HepG2 (cell line): ENCODE measurements around the gene PARN. TPM values are rescaled to one million over a fixed set of nuclear protein-coding genes. Genes with fewer than 3 reads are reported as not detected.

Experiments
- ARNT ChIP-seq: fragments of 450-650 bp; IDR thresholded peaks from 2 replicates; pipeline ENCODE4 v1.6.1; 2017
- ARNTL ChIP-seq: sonication (generic); formaldehyde crosslinking; IDR thresholded peaks from 2 replicates; pipeline ENCODE4 v1.4.0; 2020; ENCODE audit warnings: mild to moderate bottlenecking, missing genetic modification reagents
- ATRX ChIP-seq: sonication (generic); formaldehyde crosslinking; IDR thresholded peaks from 2 replicates; pipeline ENCODE4 v1.4.0; 2020; ENCODE audit warnings: missing genetic modification reagents, borderline replicate concordance
- CAMTA2 ChIP-seq: sonication (generic); formaldehyde crosslinking; IDR thresholded peaks from 2 replicates; pipeline ENCODE4 v1.4.0; 2020; ENCODE audit warnings: mild to moderate bottlenecking, missing genetic modification reagents, borderline replicate concordance
- GTF2F1 ChIP-seq: fragments of 150-350 bp; IDR thresholded peaks from 2 replicates; pipeline ENCODE4 v1.6.1; 2014; ENCODE audit warnings: low read length
- HNRNPH1 ChIP-seq: fragments of 200-400 bp; formaldehyde crosslinking; optimal IDR thresholded peaks from 2 replicates; pipeline ENCODE3; 2017; ENCODE audit warnings: mild to moderate bottlenecking, low read depth, low read length
- JUN ChIP-seq: sonication (generic); formaldehyde crosslinking; IDR thresholded peaks from 2 replicates; pipeline ENCODE4 v1.4.0; 2020; ENCODE audit warnings: mild to moderate bottlenecking, missing genetic modification reagents
- MZF1 ChIP-seq: sonication (generic); formaldehyde crosslinking; IDR thresholded peaks from 2 replicates; pipeline ENCODE4 v1.8.1; 2023; ENCODE audit warnings: mild to moderate bottlenecking, missing genetic modification reagents, borderline replicate concordance
- TBP ChIP-seq: sonication (generic); formaldehyde crosslinking; IDR thresholded peaks from 2 replicates; pipeline ENCODE4 v1.5.0; 2020; ENCODE audit warnings: missing genetic modification reagents
- ZBTB1 ChIP-seq: sonication (generic); formaldehyde crosslinking; IDR thresholded peaks from 2 replicates; pipeline ENCODE4 v1.4.0; 2020; ENCODE audit warnings: missing genetic modification reagents, borderline replicate concordance
- ZIK1 ChIP-seq: sonication (generic); formaldehyde crosslinking; IDR thresholded peaks from 2 replicates; pipeline ENCODE4 v1.5.0; 2020; ENCODE audit warnings: mild to moderate bottlenecking, low read depth, missing genetic modification reagents, borderline replicate concordance
- ZNF160 ChIP-seq: sonication (generic); formaldehyde crosslinking; IDR thresholded peaks from 2 replicates; pipeline ENCODE4 v1.8.0; 2022; ENCODE audit warnings: mild to moderate bottlenecking, inconsistent platforms, missing genetic modification reagents
- ZNF17 ChIP-seq: sonication (generic); formaldehyde crosslinking; IDR thresholded peaks from 2 replicates; pipeline ENCODE4 v1.5.0; 2020; ENCODE audit warnings: mild to moderate bottlenecking, missing genetic modification reagents
- ZNF672 ChIP-seq: sonication (generic); formaldehyde crosslinking; IDR thresholded peaks from 2 replicates; pipeline ENCODE4 v1.8.1; 2022; ENCODE audit warnings: missing genetic modification reagents
- ZNF891 ChIP-seq: sonication (generic); formaldehyde crosslinking; IDR thresholded peaks from 2 replicates; pipeline ENCODE4 v1.5.0; 2020; ENCODE audit warnings: mild to moderate bottlenecking, missing genetic modification reagents
- polyA plus RNA-seq, 8 experiments: library from polyadenylated mRNA; depleted of rRNA in 3 of 8; stranded (reverse) in 7 of 8; unstranded in 1 of 8; fragments of >200 nt; fragmentation: Illumina TruSeq in 4 of 8; extraction: Trizol in 4 of 8; gene quantifications; 2 replicates each; pipeline versions ENCODE4 v1.2.1 to v1.2.3, GENCODE V29; 2011 to 2016; ENCODE audit warnings: low read depth in 4 of 8, missing spikeins in 1 of 8, mixed read lengths in 1 of 8; ENCODE audit not compliant: insufficient read depth in 1 of 8
- total RNA-seq, 5 experiments: library from RNA; depleted of rRNA; stranded (reverse); fragments of >200 nt; fragmentation: Illumina TruSeq; extraction: Trizol; gene quantifications; 2 replicates each; pipeline ENCODE4 v1.2.3, GENCODE V29; 2016; ENCODE audit warnings: low read depth in 1 of 5
- TF ChIP-seq, protein P1 (sequence below), 2 experiments: sonication (generic) in 1 of 2; formaldehyde crosslinking in 1 of 2; IDR thresholded peaks; 2 replicates each; pipeline versions ENCODE4 v1.4.0 to v1.6.1; 2018 to 2020; ENCODE audit warnings: missing genetic modification reagents in 2 of 2, borderline replicate concordance in 1 of 2, low read depth in 1 of 2, mild to moderate bottlenecking in 1 of 2, missing biosample characterization in 1 of 2
- TF ChIP-seq, protein P2 (sequence below): sonication (generic); formaldehyde crosslinking; IDR thresholded peaks from 2 replicates; pipeline ENCODE4 v1.4.0; 2020; ENCODE audit warnings: missing genetic modification reagents; ENCODE audit errors: not compliant biosample characterization
- TF ChIP-seq, protein P3 (sequence below): sonication (generic); formaldehyde crosslinking; IDR thresholded peaks from 2 replicates; pipeline ENCODE4 v1.4.0; 2020; ENCODE audit warnings: mild to moderate bottlenecking, missing genetic modification reagents
- TF ChIP-seq, protein P4 (sequence below): IDR thresholded peaks from 2 replicates; pipeline ENCODE4 v1.6.1; 2012; ENCODE audit warnings: inconsistent platforms
- TF ChIP-seq, protein P5 (sequence below): sonication (generic); formaldehyde crosslinking; IDR thresholded peaks from 2 replicates; pipeline ENCODE4 v1.4.0; 2020; ENCODE audit warnings: missing genetic modification reagents
- TF ChIP-seq, protein P6 (sequence below): sonication (generic); formaldehyde crosslinking; IDR thresholded peaks from 2 replicates; pipeline ENCODE4 v1.8.0; 2022; ENCODE audit warnings: mild to moderate bottlenecking, missing genetic modification reagents, moderate library complexity
- TF ChIP-seq, protein P7 (sequence below): IDR thresholded peaks from 2 replicates; pipeline ENCODE4 v1.6.1; 2016; ENCODE audit warnings: low read depth, control low read depth

PARN gene
- total and polyA plus RNA-seq, 2 of the 13 experiments (the other 11 are each of a cell fraction or from before 2014, with no cell fraction given): 13.3 to 47.6 TPM

DNA sequence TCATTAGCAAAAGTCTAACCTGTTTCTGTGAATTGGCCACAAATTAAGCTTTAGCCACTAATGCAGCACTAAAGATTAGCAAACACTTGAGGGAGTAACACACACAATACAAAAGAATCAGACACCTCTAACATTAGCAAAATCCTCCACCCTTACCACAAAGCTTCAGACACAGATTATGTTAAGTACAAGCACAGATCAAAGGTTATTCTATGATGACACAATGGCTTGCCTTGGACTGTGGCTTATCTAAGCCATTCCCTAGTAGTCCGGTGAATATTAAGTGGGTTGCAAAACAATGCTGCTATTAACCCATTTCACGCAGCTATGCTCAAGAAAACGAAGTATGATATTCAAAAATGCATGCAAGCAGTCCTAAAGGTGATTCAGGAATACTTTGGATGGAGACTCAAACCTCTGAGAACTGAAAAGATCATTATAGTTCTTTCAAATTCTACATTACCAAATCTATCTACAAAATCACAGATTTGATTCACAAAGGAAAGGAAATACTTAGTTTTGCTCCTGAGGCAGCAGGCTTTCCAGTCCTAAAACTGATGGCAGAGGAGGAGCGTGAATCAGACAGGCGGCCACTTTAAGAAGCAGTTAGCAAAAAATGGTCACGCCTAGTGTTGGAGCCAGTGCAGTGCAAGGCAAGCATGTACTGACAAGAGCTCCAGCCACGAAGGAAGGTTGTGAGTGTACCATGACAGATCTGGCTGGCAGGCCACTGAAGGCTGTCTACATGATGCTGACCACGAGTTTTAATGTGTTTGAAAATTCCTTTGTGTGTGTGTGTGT lies 67.2 kb downstream of the PARN start (continued):
- no peak for TF ChIP-seq GTF2F1
- TF ChIP-seq TBP (CRISPR knock-in tag): no peak
- TF ChIP-seq, protein P1, sequence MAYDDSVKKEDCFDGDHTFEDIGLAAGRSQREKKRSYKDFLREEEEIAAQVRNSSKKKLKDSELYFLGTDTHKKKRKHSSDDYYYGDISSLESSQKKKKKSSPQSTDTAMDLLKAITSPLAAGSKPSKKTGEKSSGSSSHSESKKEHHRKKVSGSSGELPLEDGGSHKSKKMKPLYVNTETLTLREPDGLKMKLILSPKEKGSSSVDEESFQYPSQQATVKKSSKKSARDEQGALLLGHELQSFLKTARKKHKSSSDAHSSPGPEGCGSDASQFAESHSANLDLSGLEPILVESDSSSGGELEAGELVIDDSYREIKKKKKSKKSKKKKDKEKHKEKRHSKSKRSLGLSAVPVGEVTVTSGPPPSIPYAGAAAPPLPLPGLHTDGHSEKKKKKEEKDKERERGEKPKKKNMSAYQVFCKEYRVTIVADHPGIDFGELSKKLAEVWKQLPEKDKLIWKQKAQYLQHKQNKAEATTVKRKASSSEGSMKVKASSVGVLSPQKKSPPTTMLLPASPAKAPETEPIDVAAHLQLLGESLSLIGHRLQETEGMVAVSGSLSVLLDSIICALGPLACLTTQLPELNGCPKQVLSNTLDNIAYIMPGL (CRISPR knock-in tag; IDR thresholded peaks at IDR 0.05; ENCODE audit: borderline replicate concordance in 1 of 2, low read depth in 1 of 2): peak in 1 of 2 experiments; percentile 38; a peak in 1 of 4 replicates
- TF ChIP-seq, protein P2, sequence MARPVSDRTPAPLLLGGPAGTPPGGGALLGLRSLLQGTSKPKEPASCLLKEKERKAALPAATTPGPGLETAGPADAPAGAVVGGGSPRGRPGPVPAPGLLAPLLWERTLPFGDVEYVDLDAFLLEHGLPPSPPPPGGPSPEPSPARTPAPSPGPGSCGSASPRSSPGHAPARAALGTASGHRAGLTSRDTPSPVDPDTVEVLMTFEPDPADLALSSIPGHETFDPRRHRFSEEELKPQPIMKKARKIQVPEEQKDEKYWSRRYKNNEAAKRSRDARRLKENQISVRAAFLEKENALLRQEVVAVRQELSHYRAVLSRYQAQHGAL (CRISPR knock-in tag): peak; percentile 69
- TF ChIP-seq MZF1 (CRISPR knock-in tag): no peak
- TF ChIP-seq, protein P3, sequence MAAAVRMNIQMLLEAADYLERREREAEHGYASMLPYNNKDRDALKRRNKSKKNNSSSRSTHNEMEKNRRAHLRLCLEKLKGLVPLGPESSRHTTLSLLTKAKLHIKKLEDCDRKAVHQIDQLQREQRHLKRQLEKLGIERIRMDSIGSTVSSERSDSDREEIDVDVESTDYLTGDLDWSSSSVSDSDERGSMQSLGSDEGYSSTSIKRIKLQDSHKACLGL (CRISPR knock-in tag): no peak
- TF ChIP-seq JUN (CRISPR knock-in tag): peak; percentile 76; the same call in 1 of the 2 replicates
- 0 out of 2 replicates have a peak, but pooled peaks have one; percentile 12 for TF ChIP-seq ARNTL (CRISPR knock-in tag)
- TF ChIP-seq ZIK1 (CRISPR knock-in tag): no peak
- TF ChIP-seq ZBTB1 (CRISPR knock-in tag): no peak
- TF ChIP-seq ZNF891 (CRISPR knock-in tag): no peak
- no peak for TF ChIP-seq ZNF672 (CRISPR knock-in tag)
- TF ChIP-seq ZNF17 (CRISPR knock-in tag): no peak
- no peak for TF ChIP-seq ZNF160
- TF ChIP-seq, protein P4, sequence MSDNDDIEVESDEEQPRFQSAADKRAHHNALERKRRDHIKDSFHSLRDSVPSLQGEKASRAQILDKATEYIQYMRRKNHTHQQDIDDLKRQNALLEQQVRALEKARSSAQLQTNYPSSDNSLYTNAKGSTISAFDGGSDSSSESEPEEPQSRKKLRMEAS: no peak
- no peak for TF ChIP-seq ARNT
- TF ChIP-seq, protein P5, sequence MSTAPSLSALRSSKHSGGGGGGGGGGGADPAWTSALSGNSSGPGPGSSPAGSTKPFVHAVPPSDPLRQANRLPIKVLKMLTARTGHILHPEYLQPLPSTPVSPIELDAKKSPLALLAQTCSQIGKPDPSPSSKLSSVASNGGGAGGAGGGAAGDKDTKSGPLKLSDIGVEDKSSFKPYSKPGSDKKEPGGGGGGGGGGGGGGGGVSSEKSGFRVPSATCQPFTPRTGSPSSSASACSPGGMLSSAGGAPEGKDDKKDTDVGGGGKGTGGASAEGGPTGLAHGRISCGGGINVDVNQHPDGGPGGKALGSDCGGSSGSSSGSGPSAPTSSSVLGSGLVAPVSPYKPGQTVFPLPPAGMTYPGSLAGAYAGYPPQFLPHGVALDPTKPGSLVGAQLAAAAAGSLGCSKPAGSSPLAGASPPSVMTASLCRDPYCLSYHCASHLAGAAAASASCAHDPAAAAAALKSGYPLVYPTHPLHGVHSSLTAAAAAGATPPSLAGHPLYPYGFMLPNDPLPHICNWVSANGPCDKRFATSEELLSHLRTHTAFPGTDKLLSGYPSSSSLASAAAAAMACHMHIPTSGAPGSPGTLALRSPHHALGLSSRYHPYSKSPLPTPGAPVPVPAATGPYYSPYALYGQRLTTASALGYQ (CRISPR knock-in tag): peak; percentile 78
- TF ChIP-seq, protein P6, sequence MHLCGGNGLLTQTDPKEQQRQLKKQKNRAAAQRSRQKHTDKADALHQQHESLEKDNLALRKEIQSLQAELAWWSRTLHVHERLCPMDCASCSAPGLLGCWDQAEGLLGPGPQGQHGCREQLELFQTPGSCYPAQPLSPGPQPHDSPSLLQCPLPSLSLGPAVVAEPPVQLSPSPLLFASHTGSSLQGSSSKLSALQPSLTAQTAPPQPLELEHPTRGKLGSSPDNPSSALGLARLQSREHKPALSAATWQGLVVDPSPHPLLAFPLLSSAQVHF: no peak
- no peak for TF ChIP-seq ATRX (CRISPR knock-in tag)
- no peak for TF ChIP-seq CAMTA2
- TF ChIP-seq, protein P7, sequence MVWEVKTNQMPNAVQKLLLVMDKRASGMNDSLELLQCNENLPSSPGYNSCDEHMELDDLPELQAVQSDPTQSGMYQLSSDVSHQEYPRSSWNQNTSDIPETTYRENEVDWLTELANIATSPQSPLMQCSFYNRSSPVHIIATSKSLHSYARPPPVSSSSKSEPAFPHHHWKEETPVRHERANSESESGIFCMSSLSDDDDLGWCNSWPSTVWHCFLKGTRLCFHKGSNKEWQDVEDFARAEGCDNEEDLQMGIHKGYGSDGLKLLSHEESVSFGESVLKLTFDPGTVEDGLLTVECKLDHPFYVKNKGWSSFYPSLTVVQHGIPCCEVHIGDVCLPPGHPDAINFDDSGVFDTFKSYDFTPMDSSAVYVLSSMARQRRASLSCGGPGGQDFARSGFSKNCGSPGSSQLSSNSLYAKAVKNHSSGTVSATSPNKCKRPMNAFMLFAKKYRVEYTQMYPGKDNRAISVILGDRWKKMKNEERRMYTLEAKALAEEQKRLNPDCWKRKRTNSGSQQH (CRISPR knock-in tag): no peak
- TF ChIP-seq HNRNPH1: no peak
